Measurements from ENCODE around the gene GTSE1.
"Not testable (repeated sequence)": the region's sequence is repeated elsewhere in the genome, so short reads cannot be mapped to it uniquely, and the experiment has no call there.

The GTSE1 gene

GRCh38 chr22:46262449-46263215 is 34.0 kb upstream of the GTSE1 start:
- Histone ChIP-seq H3K9me3 (ENCODE audit: control insufficient read depth, low read length) (peaks cover 3% of the 10 kb centered on the region), H3K4me1 (ENCODE audit: control insufficient read depth, insufficient read depth, low read length, poor library complexity, severe bottlenecking) (no peaks in the 10 kb centered on the region), H3K36me3 (ENCODE audit: control insufficient read depth, insufficient read depth, low read length) (no peaks in the 10 kb centered on the region), H3K27ac (ENCODE audit: low read depth, low read length, severe bottlenecking) (no peak overlapping the region), H3K4me3 (ENCODE audit: extremely low read depth, insufficient read depth, low read length, poor library complexity, severe bottlenecking) (no peak overlapping the region)
- WGBS, 2 experiments (ENCODE audit: insufficient coverage in 2 of 2), result 13% methylated on average over 71 to 95 of the region's 109 CpGs

DNA sequence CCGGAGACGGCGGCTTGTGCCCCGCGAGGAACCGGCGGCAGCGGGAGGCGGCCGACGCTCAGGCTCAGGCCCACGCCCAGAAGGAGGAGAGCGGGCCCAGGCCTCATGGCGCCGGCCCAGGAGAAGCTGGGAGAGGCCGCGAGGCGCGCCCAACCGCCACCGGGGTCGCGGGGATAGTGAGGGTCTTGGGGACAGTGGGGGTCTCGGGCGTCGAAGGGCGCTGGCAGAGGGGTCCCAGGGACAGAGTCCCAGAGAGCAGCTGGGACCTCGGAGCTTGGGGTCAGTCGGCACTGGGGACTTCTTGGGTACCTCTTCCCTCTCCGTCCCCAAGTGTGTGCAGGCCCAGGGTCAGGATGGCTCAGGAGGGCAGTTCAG is 33.5 kb upstream of the GTSE1 start, which contains the start of gene PKDREJ:
TSS of gene PKDREJ (minus strand) at position 128 of the 375 bp plus-strand sequence. CDS start at position 107, 21 bp downstream.
- H3K4me3 ChIP-seq (ENCODE audit: extremely low read depth, insufficient read depth, low read length, poor library complexity, severe bottlenecking), result no peak within 1 kb of the TSS
- H3K4me1 ChIP-seq (ENCODE audit: control insufficient read depth, insufficient read depth, low read length, poor library complexity, severe bottlenecking), result no peaks in the 10 kb centered on the region
- H3K27ac ChIP-seq (ENCODE audit: low read depth, low read length, severe bottlenecking), result no peak within 1 kb of the TSS
- H3K9me3 ChIP-seq (ENCODE audit: control insufficient read depth, low read length), result peaks cover 3% of the 10 kb centered on the region
- WGBS, 2 experiments (ENCODE audit: insufficient coverage in 2 of 2), result 52 to 62% methylated on average over 18 to 28 of the region's 30 CpGs
- no peaks in the 10 kb centered on the region for H3K36me3 ChIP-seq (ENCODE audit: control insufficient read depth, insufficient read depth, low read length)

DNA sequence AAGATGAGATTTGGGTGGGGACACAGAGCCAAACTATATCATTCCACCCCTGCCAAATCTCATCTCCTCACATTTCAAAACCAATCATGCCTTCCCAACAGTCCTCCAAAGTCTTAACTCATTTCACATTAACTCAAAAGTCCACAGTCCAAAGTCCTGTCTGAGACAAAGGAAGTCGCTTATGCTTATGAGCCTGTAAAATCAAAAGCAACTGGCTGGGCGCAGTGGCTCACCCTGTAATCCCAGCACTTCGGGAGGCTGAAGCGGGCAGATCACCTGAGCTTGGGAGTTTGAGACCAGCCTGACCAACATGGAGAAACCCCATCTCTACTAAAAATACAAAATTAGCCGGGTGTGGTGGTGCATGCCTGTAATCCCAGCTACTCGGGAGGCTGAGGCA is 32.1 kb upstream of the GTSE1 start:
- WGBS, 2 experiments (ENCODE audit: insufficient coverage in 2 of 2), result 95 to 98% methylated on average over 2 to 5 of the region's 6 CpGs
- not testable (repeated sequence) for H3K36me3 ChIP-seq (ENCODE audit: control insufficient read depth, insufficient read depth, low read length); H3K9me3 ChIP-seq (ENCODE audit: control insufficient read depth, low read length); H3K27ac ChIP-seq (ENCODE audit: low read depth, low read length, severe bottlenecking); H3K4me3 ChIP-seq (ENCODE audit: extremely low read depth, insufficient read depth, low read length, poor library complexity, severe bottlenecking); H3K4me1 ChIP-seq (ENCODE audit: control insufficient read depth, insufficient read depth, low read length, poor library complexity, severe bottlenecking)

- H3K27ac ChIP-seq (ENCODE audit: low read depth, low read length, severe bottlenecking); H3K36me3 ChIP-seq (ENCODE audit: control insufficient read depth, insufficient read depth, low read length); H3K4me1 ChIP-seq (ENCODE audit: control insufficient read depth, insufficient read depth, low read length, poor library complexity, severe bottlenecking); H3K4me3 ChIP-seq (ENCODE audit: extremely low read depth, insufficient read depth, low read length, poor library complexity, severe bottlenecking); H3K9me3 ChIP-seq (ENCODE audit: control insufficient read depth, low read length): not testable (repeated sequence)
- WGBS, 2 experiments (ENCODE audit: insufficient coverage in 2 of 2), result 83 to 85% methylated on average over 3 to 4 of the region's 4 CpGs
These were observed 31.0 kb upstream of the GTSE1 start for GRCh38 chr22:46265627-46266026.

DNA sequence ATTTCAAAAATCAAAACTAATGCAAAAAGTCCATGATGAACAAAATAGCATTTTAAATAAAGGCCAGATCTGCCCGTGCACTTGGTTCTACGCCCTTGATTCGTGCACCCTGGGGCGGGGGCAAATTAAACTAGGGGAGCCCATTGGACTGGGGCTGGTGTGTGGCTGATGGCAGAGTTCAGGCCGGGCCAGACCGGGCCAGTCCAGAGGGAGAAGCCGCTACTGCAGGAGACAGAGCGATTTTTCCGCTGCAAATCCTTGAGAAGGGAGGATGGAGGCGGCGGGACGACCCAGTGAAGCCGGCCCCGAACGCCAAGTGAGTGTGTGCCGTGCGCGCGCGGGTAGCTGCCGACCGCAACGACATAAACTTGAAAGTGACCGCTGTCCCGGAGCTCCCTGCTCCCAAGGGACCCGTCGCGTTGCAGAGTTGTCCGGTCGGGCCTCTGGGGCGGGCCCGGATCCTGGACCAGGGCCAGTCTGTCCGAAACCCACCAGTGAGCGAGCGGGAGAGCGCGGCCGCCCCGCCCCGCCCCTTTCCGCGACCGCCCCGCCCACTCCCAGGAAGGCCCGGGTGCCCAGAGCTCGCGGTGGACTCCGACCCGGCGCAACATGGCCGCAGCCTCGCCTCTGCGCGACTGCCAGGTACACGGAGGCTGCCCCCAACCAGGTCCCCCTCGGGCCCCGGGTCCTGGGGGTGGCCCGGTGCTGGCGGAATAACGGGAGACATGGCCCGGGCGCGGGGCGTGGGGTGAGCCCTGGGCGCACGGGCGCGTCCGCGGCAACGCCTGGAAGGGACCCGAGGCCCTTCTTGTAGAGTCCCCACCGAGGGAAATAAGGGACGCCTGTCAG is 29.0 kb upstream of the GTSE1 start, which contains the start of gene TTC38:
TSS of gene TTC38 (plus strand) at position 578 of the 849 bp plus-strand sequence. CDS start at position 610, 32 bp downstream.
- peak within 1 kb of the TSS; percentile 76 for H3K4me3 ChIP-seq (ENCODE audit: extremely low read depth, insufficient read depth, low read length, poor library complexity, severe bottlenecking)
- WGBS, 2 experiments (ENCODE audit: insufficient coverage in 2 of 2), result 4 to 5% methylated on average over 61 to 63 of the region's 74 CpGs
- no peaks in the 10 kb centered on the region for H3K4me1 ChIP-seq (ENCODE audit: control insufficient read depth, insufficient read depth, low read length, poor library complexity, severe bottlenecking)
- H3K27ac ChIP-seq (ENCODE audit: low read depth, low read length, severe bottlenecking), result peak within 1 kb of the TSS; percentile 36
- peaks cover 3% of the 10 kb centered on the region for H3K9me3 ChIP-seq (ENCODE audit: control insufficient read depth, low read length)
- H3K36me3 ChIP-seq (ENCODE audit: control insufficient read depth, insufficient read depth, low read length), result peaks cover 6% of the 10 kb centered on the region

GRCh38 chr22:46269564-46269963 is 27.1 kb upstream of the GTSE1 start:
- 91 to 97% methylated on average over 11 of the region's 11 CpGs for whole genome bisulfite sequencing, 2 experiments (ENCODE audit: insufficient coverage in 2 of 2)
- H3K27ac ChIP-seq (ENCODE audit: low read depth, low read length, severe bottlenecking), result no peak overlapping the region
- no peaks in the 10 kb centered on the region for H3K9me3 ChIP-seq (ENCODE audit: control insufficient read depth, low read length)
- peaks cover 25% of the 10 kb centered on the region for H3K36me3 ChIP-seq (ENCODE audit: control insufficient read depth, insufficient read depth, low read length)
- no peaks in the 10 kb centered on the region for H3K4me1 ChIP-seq (ENCODE audit: control insufficient read depth, insufficient read depth, low read length, poor library complexity, severe bottlenecking)
- H3K4me3 ChIP-seq (ENCODE audit: extremely low read depth, insufficient read depth, low read length, poor library complexity, severe bottlenecking), result no peak overlapping the region

DNA sequence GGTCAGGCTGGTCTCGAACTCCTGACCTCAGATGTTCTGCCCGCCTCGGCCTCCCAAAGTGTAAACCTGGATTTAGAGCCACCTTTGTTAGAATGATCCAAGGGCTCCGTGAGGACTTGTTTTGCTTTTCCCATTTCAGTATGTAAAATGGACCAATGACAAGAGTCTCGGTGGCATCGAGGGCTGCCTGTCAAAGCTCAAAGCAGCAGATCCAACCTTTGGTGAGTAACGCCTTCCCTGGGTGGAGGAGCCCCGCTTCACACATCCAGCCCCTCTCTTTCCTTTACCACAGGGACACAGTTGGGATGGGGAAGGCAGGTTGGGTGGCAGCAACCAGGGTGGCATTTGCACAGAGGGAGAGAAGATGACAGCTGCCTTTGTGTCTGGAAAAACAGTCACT is 24.5 kb upstream of the GTSE1 start:
- Histone ChIP-seq H3K36me3 (ENCODE audit: control insufficient read depth, insufficient read depth, low read length) (peaks cover 49% of the 10 kb centered on the region), H3K4me3 (ENCODE audit: extremely low read depth, insufficient read depth, low read length, poor library complexity, severe bottlenecking) (no peak overlapping the region), H3K27ac (ENCODE audit: low read depth, low read length, severe bottlenecking) (no peak overlapping the region), H3K9me3 (ENCODE audit: control insufficient read depth, low read length) (no peaks in the 10 kb centered on the region), H3K4me1 (ENCODE audit: control insufficient read depth, insufficient read depth, low read length, poor library complexity, severe bottlenecking) (no peaks in the 10 kb centered on the region)
- WGBS, 2 experiments (ENCODE audit: insufficient coverage in 2 of 2), result 92 to 100% methylated on average over 5 to 6 of the region's 8 CpGs

GRCh38 chr22:46272762-46273431 is 23.8 kb upstream of the GTSE1 start:
- Histone ChIP-seq H3K4me1 (ENCODE audit: control insufficient read depth, insufficient read depth, low read length, poor library complexity, severe bottlenecking) (no peaks in the 10 kb centered on the region), H3K9me3 (ENCODE audit: control insufficient read depth, low read length) (no peaks in the 10 kb centered on the region), H3K36me3 (ENCODE audit: control insufficient read depth, insufficient read depth, low read length) (peaks cover 53% of the 10 kb centered on the region), H3K27ac (ENCODE audit: low read depth, low read length, severe bottlenecking) (no peak overlapping the region), H3K4me3 (ENCODE audit: extremely low read depth, insufficient read depth, low read length, poor library complexity, severe bottlenecking) (no peak overlapping the region)
- 95 to 99% methylated on average over 11 to 12 of the region's 12 CpGs for WGBS, 2 experiments (ENCODE audit: insufficient coverage in 2 of 2)

DNA sequence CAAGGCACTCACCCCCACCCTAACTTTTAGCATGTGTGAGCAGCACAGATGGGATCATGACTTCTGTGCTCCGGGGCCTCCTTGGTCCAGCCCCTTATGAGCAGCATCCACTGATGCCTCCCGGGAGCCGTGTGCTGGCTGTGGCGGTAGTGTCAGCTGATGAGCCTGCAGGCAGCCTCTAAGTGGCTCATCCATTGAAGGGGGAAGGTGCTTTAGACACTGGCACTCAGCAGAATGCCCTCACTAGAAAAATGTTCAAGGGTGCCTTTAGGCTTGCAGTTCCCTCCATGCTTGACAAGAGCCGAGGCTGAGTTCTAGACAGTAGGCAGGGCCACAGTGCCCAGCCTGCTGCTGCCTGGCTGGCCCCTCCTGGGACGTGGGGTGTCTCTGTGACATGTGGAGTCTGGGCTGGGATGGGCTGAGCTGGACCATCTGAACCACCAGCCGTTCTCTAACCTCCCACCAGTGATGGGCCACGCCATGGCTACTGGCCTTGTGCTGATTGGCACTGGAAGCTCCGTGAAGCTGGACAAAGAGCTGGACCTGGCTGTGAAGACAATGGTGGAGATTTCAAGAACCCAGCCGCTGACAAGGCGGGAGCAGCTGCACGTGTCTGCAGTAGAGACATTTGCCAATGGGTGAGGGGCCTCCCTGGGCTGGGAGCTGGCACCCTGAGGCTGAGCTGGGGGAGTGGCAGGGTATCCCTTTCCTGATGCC is 23.1 kb upstream of the GTSE1 start:
- 91 to 99% methylated on average over 9 to 11 of the region's 12 CpGs for WGBS, 2 experiments (ENCODE audit: insufficient coverage in 2 of 2)
- Histone ChIP-seq H3K27ac (ENCODE audit: low read depth, low read length, severe bottlenecking) (no peak overlapping the region), H3K9me3 (ENCODE audit: control insufficient read depth, low read length) (no peaks in the 10 kb centered on the region), H3K36me3 (ENCODE audit: control insufficient read depth, insufficient read depth, low read length) (peaks cover 60% of the 10 kb centered on the region), H3K4me3 (ENCODE audit: extremely low read depth, insufficient read depth, low read length, poor library complexity, severe bottlenecking) (no peak overlapping the region), H3K4me1 (ENCODE audit: control insufficient read depth, insufficient read depth, low read length, poor library complexity, severe bottlenecking) (no peaks in the 10 kb centered on the region)

GRCh38 chr22:46274381-46274780 is 22.3 kb upstream of the GTSE1 start:
- H3K36me3 ChIP-seq (ENCODE audit: control insufficient read depth, insufficient read depth, low read length), result peaks cover 67% of the 10 kb centered on the region
- 97 to 99% methylated on average over 7 of the region's 8 CpGs for WGBS, 2 experiments (ENCODE audit: insufficient coverage in 2 of 2)
- H3K4me3 ChIP-seq (ENCODE audit: extremely low read depth, insufficient read depth, low read length, poor library complexity, severe bottlenecking), result no peak overlapping the region
- no peaks in the 10 kb centered on the region for H3K4me1 ChIP-seq (ENCODE audit: control insufficient read depth, insufficient read depth, low read length, poor library complexity, severe bottlenecking)
- no peak overlapping the region for H3K27ac ChIP-seq (ENCODE audit: low read depth, low read length, severe bottlenecking)
- H3K9me3 ChIP-seq (ENCODE audit: control insufficient read depth, low read length), result no peaks in the 10 kb centered on the region

All from mesodermal cell (in vitro differentiated cells).